Measurements from ENCODE around the gene CRISP1. TPM values are rescaled to one million over a fixed set of nuclear protein-coding genes. Genes with fewer than 3 reads are reported as not detected.

The CRISP1 gene
- total and polyA plus RNA-seq, 2 of the 8 experiments (the other 6 are each of a cell fraction or from before 2014, with no cell fraction given): not detected

DNA sequence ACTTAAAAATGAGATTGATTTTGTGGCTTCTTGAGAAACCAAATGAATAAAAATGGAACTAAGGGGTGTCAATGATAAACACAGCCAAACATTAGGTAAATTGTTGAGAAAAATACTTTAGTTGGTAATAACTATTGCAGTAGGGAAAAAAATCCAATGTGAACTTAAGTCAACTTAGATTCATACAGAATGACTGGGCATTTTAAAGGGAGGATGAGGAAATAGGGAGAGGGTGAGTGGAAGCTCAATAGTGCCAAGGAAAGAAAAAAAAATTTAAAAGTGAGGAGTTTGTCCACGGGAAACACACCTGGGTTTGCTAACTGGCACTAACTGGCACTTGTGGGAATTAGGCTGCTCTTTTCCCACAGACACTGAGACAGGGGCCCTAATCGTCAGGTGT lies 53.1 kb downstream of the CRISP1 start:
- Histone ChIP-seq H2BK12ac (ENCODE audit: low read depth, low read length) (no peak overlapping the region), H2BK20ac (ENCODE audit: low read length) (no peak overlapping the region), H4K20me1 (replicated peaks in 1 of 2; ENCODE audit: control insufficient read depth in 1 of 2, insufficient read depth in 2 of 2, low read length in 2 of 2) (no peaks in the 10 kb centered on the region), H3K4me1 (replicated peaks in 1 of 4; ENCODE audit: control insufficient read depth in 3 of 4, insufficient read depth in 4 of 4, low read length in 3 of 4) (no peaks in the 10 kb centered on the region), H4K8ac (ENCODE audit: extremely low read depth, insufficient read depth, low read length) (no peak overlapping the region), H2AFZ (ENCODE audit: low read length) (no peak overlapping the region), H3K79me1 (ENCODE audit: low read depth, low read length) (no peaks in the 10 kb centered on the region), H3K23ac (ENCODE audit: insufficient read length) (no peak overlapping the region), H2BK120ac (replicated peaks; ENCODE audit: low read depth, low read length) (no peak overlapping the region), H3K9me3 (ENCODE audit: insufficient read depth in 2 of 2, low read depth in 1 of 2, low read length in 1 of 2) (no peaks in the 10 kb centered on the region), H3K79me2 (ENCODE audit: control insufficient read depth in 1 of 2, insufficient read depth in 2 of 2, low read length in 2 of 2) (no peaks in the 10 kb centered on the region), H3K36me3 (ENCODE audit: control insufficient read depth in 2 of 4, insufficient read depth in 4 of 4, low read length in 3 of 4) (no peaks in the 10 kb centered on the region), H3K56ac (replicated peaks; ENCODE audit: insufficient read length, low read depth, low read length) (no peak overlapping the region), H3K14ac (ENCODE audit: insufficient read length) (no peak overlapping the region), H3K4me3 (ENCODE audit: extremely low read depth in 1 of 4, insufficient read depth in 2 of 4, low read depth in 3 of 4, low read length in 4 of 4) (no peak overlapping the region), H3K23me2 (ENCODE audit: low read depth, low read length) (no peaks in the 10 kb centered on the region), H3K27me3 (replicated peaks in 1 of 4; ENCODE audit: control insufficient read depth in 3 of 4, extremely low read depth in 1 of 4, insufficient read depth in 3 of 4, low read length in 3 of 4) (no peaks in the 10 kb centered on the region), H4K5ac (ENCODE audit: insufficient read length, low read depth, low read length) (no peak overlapping the region), H2BK5ac (ENCODE audit: low read depth, low read length) (no peak overlapping the region), H3K9ac (replicated peaks in 1 of 4; ENCODE audit: extremely low read depth in 1 of 4, low read depth in 3 of 4, low read length in 3 of 4) (no peak overlapping the region), H4K91ac (replicated peaks; ENCODE audit: insufficient read length, low read length) (no peak overlapping the region), H3K18ac (ENCODE audit: extremely low read depth, low read length) (no peak overlapping the region), H3K4ac (replicated peaks; ENCODE audit: insufficient read length, low read depth, low read length) (no peak overlapping the region), H3K4me2 (ENCODE audit: insufficient read depth in 1 of 2, low read depth in 2 of 2, low read length in 2 of 2) (no peak overlapping the region), H3K27ac (ENCODE audit: low read depth, low read length) (no peak overlapping the region), H2BK15ac (ENCODE audit: low read length) (no peak overlapping the region), H2AK5ac (ENCODE audit: low read depth, low read length) (no peak overlapping the region)
- DNase-seq (ENCODE audit: low read depth in 1 of 2, low spot score in 2 of 2) (no peak), FAIRE-seq (no peak)
- CTCF ChIA-PET (ENCODE audit: partially characterized antibody): no interaction called here
- POLR2A ChIA-PET (ENCODE audit: partially characterized antibody): no interaction called here
- WGBS, 2 experiments (ENCODE audit: extremely low coverage in 1 of 2, insufficient coverage in 1 of 2, insufficient read length in 1 of 2, insufficient replicate concordance in 2 of 2, low coverage in 1 of 2, low lambda C conversion rate in 2 of 2, missing lambda C conversion rate in 1 of 2): 91% methylated on average over 2 of the region's 2 CpGs; no CpG with 5 or more reads in 1 of the 2 experiments
- TF ChIP-seq, protein P1, sequence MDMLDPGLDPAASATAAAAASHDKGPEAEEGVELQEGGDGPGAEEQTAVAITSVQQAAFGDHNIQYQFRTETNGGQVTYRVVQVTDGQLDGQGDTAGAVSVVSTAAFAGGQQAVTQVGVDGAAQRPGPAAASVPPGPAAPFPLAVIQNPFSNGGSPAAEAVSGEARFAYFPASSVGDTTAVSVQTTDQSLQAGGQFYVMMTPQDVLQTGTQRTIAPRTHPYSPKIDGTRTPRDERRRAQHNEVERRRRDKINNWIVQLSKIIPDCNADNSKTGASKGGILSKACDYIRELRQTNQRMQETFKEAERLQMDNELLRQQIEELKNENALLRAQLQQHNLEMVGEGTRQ (IDR thresholded peaks at IDR 0.05; ENCODE audit: low read length): no peak
- no peak for TF ChIP-seq ASH2L (IDR thresholded peaks at IDR 0.05; ENCODE audit: low read length)
- TF ChIP-seq TEAD4 (IDR thresholded peaks at IDR 0.05; ENCODE audit: low read depth, low read length): no peak
- no peak for TF ChIP-seq FOSL1 (IDR thresholded peaks at IDR 0.05; ENCODE audit: insufficient read depth, low read depth, low read length)
- no peak for TF ChIP-seq CEBPB (IDR thresholded peaks at IDR 0.05; ENCODE audit: low read depth, low read length)
- no peak for TF ChIP-seq MAFK (IDR thresholded peaks at IDR 0.05; ENCODE audit: low read depth, low read length)
- no peak for TF ChIP-seq CBX5 (IDR thresholded peaks at IDR 0.05; ENCODE audit: low read depth, low read length)
- TF ChIP-seq CREB1 (IDR thresholded peaks at IDR 0.05): no peak
- TF ChIP-seq SIN3A (conservative IDR thresholded peaks at IDR 0.05 in 1 of 2, IDR thresholded peaks at IDR 0.05 in 1 of 2; ENCODE audit: low read depth in 1 of 2, low read length in 2 of 2): no peak
- TF ChIP-seq RAD21 (IDR thresholded peaks at IDR 0.05 in 1 of 2, conservative IDR thresholded peaks at IDR 0.05 in 1 of 2; ENCODE audit: low read depth in 2 of 2, low read length in 2 of 2): no peak
- no peak for TF ChIP-seq HDAC6 (IDR thresholded peaks at IDR 0.05; ENCODE audit: low read depth, low read length)
- TF ChIP-seq, protein P2, sequence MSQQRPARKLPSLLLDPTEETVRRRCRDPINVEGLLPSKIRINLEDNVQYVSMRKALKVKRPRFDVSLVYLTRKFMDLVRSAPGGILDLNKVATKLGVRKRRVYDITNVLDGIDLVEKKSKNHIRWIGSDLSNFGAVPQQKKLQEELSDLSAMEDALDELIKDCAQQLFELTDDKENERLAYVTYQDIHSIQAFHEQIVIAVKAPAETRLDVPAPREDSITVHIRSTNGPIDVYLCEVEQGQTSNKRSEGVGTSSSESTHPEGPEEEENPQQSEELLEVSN (IDR thresholded peaks at IDR 0.05): no peak
- no peak for TF ChIP-seq CHD2 (IDR thresholded peaks at IDR 0.05; ENCODE audit: low read length)
- TF ChIP-seq SIX5 (IDR thresholded peaks at IDR 0.05; ENCODE audit: low read depth, low read length): no peak

Data from H1 (cell line).